ENCODE data around the gene SRRM1.
"Not testable (repeated sequence)": the region's sequence is repeated elsewhere in the genome, so short reads cannot be mapped to it uniquely, and the experiment has no call there.

The SRRM1 gene

DNA sequence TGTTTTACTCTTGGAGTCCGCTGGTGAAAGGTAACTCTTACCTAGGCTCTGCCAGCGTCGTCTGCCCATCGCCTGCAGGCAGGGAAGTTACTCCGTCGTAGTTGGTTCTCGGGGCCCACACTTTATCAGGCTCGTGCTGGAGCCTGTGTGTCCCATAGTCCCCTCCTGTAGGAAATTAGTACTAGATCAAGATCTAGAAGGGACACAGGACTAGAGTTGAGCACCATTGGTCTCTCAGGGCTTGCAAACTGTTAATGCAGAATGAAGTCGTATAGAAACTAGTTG is 940 bp downstream of the SRRM1 start:
- DNase-seq (ENCODE audit: low read depth in 2 of 2), result no peak

DNA sequence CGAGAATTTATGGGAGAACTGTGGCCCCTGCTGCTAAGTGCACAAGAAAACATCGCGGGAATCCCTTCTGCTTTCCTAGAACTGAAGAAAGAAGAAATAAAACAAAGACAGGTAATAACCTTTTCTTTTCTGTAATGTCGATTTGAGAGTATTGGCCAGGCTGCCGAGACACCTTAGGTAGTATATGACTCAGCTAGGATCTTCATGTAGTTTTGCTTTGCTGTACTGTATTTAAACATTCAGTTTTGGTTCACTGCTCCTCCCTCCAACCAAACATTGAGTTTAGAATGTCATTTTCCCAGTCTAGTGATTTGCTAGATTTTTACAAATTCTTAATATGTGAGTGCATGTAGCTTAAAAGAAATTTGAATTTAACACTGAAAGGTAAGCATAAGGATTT is 5.8 kb downstream of the SRRM1 start:
- DNase-seq (ENCODE audit: low read depth in 2 of 2), result no peak

DNA sequence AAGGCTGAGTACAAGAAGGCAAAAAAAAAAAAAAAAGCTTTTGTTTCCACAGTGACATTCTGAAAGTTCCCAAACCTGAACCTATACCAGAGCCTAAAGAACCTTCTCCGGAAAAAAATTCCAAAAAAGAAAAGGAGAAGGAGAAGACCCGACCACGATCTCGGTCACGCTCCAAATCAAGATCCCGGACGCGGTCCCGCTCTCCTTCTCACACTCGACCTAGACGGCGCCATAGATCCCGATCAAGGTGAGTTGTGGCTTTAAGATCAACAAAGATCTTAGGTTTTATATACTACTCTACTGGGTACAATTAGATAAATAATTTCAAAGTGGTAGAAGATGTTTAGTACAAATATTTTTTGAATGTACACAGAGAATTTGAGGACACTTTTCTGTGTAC is 9.3 kb downstream of the SRRM1 start:
- no peak for DNase-seq (ENCODE audit: low read depth in 2 of 2)

DNA sequence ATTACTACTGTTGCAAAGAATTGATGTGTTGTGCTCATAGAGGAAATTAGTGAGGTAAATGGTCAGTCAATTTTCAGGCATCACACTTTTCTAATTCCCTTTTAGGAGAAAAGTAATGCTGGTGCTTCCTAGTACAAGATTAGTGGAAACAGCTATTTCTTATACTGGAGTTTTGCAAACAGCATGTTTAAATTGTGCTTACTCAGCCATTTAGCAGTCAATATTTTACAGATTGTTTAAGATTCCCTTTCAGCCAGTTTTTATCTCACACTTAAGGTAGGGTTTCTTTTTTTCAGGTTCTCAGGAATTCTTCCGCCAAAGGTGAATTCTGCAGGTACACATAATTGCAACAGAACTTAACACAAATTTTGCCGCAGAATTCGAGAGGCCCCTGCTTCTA is 10.9 kb downstream of the SRRM1 start:
- DNase-seq (ENCODE audit: low read depth in 2 of 2), result no peak

DNA sequence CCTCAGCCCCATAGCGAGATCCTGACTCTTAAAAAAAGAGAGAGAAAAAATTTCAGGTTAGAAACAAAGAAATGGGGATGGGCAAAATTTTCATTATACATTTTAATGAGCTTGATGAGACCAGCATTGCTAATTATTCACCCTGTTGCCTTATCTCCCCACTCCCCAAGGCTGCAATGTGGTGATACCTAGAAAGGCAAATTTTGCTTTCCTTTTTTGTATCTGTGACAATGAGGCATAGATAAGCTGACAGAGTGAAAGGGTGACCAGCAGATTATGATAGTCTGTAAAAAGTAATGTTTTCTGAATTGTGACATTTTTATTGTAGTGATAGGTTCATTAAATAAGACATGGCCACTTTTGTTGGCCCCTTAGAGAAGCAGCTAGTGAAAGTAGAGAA is 12.9 kb downstream of the SRRM1 start:
- no peak for DNase-seq (ENCODE audit: low read depth in 2 of 2)

DNA sequence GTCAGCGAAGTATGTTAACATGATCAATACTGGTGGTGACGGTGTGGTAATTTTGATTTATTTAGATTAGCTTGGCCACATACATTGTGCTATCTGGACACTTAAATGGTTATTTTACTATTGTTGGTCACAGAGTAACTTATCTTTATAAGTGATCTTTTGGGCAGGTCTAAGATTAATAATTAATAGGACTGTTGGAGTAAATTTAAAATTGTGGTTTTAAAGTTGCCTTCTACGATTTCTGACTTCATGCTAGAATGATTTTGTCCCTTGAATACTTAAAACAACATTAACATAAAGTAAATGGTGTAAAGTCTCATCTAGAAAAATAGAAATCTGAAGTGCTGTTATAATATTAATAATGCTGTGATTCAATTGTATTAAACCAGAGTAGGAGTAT is 14.7 kb downstream of the SRRM1 start:
- no peak for DNase-seq (ENCODE audit: low read depth in 2 of 2)

DNA sequence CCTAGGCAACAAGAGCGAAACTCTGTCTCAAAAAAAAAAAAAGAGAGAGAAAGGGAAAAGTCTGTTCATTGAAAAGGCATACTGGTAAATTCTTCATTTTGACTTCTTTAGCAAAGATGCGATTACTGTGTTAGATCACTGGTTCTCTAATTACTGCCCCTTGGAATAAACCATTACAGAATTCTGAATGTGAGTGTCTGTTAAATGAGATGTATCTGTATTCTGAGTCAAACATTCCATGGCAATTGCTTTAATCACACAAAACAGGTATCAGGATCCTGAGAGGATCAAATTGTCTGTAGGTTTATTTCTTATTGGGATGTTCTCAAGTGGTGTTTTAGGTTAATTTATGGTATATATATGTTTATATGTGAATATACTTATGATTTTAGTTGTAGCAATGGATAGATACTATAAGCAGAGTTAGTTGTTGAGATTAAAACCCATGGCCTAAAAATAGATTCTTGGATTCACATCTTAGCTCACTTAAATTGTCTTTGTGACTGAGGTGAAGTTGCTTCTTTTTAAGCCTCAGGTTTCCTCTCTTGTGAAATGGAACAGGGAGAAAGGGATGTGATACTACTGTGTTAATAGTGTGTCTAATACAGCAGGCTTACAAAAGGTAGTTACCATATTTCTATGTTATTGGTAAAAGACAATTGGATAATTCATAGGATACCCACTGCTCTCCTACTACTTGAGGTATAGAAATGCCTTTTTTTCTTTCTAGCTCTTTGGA is 16.2 kb downstream of the SRRM1 start:
- DNase-seq (ENCODE audit: low read depth in 2 of 2), result no peak

DNA sequence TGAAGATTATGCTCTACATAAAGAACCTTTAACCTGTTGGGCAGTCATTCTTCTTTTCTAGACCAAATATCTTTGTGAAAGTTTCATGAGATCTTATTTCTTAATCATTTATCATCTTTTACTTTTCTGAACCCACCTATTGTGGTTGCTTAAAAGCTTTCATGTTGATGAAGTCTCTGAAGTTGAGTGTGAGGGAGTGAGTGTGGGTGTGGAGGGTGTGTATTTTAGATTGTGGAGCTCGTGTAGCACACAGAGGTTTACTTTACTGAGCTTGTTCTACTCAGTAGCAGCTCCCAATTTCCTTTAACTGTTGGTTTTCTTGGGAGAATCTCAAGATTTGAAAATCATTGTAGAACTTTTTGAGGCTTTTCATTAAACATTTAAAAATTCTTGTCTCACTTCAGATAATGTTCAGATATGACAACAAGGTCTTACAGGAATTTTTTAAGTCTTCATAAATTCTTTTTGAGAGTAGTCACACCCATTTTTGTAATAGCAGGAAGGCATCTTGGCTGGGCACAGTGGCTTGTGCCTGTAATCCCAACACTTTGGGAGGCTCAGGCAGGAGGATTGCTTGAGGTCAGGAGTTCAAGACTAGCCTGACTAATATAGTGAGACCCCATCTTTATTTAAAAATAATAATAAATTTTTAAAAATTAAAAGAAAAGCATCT is 17.0 kb downstream of the SRRM1 start:
- no peak for DNase-seq (ENCODE audit: low read depth in 2 of 2)

DNA sequence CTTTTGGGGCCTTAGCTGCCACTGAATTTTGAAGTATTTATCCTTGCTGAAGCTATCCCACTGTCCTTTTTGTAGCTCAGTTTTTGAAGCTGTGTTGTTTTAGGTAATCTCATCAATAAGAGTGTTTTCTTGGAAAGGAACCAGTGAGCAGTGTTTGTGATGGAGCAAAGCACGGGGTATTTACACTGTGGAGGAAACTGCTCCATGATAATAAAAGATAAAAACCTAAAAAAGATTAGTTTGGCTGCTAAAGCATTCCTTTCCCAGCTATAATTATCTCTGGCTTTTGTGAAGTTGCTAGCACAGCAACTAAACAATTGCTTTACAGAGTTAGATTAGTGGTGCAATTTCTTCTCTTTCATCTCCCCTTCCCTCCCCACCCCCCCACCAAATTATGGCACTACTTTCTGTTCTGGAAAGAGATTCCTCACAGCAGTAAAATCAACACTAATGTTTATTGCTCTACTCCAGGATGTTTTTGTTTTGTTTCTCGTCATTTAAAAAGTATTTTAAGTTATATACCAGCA is 21.5 kb downstream of the SRRM1 start:
- DNase-seq (ENCODE audit: low read depth in 2 of 2), result no peak

DNA sequence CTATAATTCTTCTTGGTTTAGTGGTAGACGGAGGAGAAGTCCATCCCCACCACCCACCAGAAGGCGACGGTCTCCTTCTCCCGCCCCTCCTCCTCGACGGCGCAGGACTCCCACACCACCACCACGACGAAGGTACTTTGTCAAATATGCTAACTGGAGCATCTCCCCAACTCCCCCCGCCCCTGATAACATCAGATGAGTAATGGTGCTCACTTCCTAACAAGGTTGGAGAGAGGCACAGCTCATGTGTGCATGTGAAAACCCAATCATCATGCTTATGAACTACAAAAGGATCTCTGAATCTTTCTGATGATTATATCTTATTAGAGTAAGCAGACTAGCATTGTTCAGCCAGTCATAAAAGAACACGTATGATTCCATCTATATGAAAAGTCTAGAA is 23.7 kb downstream of the SRRM1 start:
- no peak for DNase-seq (ENCODE audit: low read depth in 2 of 2)

DNA sequence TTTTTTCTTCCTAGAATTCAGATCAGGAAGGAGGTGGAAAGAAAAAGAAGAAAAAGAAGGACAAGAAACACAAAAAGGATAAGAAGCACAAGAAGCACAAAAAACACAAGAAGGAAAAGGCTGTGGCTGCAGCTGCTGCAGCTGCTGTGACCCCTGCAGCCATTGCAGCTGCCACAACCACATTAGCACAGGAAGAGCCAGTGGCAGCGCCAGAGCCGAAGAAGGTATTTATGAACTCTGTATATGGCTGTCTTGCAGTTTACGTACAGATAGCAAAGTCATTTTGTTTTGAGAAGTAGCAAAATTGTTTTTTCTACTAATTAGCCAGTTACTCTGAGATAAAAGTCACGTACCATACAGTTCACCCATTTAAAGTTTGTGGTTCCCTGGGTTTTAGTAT is 28.3 kb downstream of the SRRM1 start:
- not testable (repeated sequence) for DNase-seq (ENCODE audit: low read depth in 2 of 2)

DNA sequence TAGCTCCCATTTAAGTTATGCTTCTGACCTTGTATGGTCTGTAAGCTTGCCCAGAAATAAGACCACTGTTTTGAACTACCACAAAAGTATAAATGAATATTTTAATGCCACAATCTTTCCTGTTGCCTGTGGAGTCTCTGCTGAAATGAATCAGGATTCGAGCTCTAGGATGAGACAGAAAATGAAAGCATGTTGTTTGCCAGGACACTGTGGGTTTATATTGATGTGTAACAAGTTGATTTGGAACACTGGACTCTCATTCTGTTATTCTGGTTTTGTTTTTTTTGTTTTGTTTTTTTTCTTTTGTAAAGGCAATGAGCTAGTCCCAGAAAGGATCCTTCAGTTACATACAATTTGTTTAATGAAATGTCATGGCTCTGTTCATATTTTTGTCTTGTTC is 29.6 kb downstream of the SRRM1 start:
- not testable (repeated sequence) for DNase-seq (ENCODE audit: low read depth in 2 of 2)

DNA sequence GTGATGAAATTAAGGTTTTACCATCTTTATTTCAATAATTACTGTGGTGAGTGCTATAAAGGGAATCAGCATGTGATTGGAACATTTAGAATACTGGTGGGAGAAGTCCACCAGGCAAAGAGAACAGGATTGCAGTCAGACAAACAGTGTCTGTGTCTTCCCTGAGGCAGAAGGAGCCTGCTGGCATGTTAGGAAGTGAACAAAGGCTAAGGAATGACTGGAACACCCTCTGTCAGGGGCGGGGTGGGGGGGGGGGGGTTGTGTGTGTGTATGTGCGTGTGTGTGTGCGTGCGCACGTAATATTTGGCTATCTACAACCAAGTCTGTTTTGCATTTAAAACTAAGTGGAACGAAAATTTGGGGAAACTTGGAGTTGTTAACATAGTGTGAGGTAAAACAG is 30.2 kb downstream of the SRRM1 start:
- no peak for DNase-seq (ENCODE audit: low read depth in 2 of 2)

DNA sequence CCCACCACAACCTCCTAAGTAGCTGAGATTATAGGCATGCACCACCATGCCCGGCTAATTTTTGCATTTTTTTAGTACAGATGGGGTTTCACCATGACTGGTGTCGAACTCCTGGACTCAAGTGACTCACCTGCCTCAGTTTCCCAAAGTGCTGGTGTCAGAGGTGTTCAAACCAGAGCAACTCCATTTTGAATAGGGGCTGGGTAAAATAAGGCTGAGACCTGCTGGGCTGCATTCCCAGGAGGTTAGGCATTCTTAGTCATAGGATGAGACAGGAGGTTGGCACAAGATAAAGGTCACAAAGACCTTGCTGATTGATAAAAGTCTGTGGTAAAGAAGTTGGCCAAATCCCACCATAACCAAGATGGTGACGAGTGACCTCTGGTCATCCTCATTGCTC is 35.3 kb downstream of the SRRM1 start:
- DNase-seq (ENCODE audit: low read depth in 2 of 2), result not testable (repeated sequence)

DNA sequence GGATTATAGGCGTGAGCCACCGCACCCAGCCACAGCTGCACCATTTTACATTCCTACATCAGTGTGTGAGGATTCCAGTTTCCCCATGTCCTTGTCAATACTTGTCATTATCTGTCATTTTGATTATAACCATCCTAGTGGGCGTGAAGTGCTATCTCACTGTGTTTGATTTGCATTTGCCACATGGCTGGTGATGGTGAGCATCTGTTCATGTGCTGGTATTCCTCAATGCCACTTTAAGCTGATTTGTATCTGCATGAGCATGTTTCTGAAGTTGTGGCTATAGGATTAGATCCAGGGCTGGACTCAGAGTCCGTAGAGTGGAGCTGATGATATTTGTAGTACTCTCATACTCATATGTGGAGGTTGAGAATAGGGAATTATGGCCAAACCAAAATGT is 36.6 kb downstream of the SRRM1 start:
- no peak for DNase-seq (ENCODE audit: low read depth in 2 of 2)

DNA sequence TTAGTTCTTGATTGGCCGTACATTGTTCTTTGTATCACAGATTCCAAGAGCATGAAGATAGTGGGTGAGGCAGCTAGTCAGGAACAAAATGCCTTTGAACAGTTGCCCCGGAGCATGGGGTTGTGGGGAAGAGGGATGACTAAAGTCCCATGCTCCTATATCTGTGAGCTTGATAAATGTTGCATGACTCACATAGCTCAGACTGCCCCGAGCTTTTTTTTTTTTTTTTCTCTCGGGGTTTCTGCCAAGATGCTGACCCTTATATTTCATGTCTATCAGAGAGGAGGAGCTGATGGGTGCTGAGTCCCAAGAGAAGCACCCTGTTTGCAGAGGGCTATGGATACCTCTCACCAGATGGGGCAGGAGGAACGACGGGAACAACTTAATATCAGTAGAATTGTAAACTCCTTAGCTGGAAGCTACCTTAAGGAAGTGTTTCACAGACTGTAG is 40.6 kb downstream of the SRRM1 start:
- no peak for DNase-seq (ENCODE audit: low read depth in 2 of 2)

DNA sequence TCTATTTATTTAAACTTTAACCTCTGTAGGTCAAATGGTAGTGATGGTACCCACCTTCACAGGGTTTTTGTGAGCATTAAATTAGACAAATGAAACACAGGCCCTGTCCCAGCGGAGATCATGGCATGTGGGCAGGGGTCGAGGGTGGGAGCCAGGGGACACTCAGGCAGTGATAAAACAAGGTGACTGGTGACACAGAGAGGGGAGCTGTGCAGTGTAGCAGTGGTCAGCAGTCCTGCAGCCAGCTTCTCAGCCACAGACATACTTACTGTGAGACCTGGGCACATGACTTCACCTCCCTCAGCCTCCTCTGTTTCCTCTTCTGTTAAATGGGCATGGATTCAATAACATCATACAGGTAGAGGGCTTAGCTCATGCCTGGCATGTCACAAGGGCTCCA is 44.9 kb downstream of the SRRM1 start:
- DNase-seq (ENCODE audit: low read depth in 2 of 2), result no peak

DNA sequence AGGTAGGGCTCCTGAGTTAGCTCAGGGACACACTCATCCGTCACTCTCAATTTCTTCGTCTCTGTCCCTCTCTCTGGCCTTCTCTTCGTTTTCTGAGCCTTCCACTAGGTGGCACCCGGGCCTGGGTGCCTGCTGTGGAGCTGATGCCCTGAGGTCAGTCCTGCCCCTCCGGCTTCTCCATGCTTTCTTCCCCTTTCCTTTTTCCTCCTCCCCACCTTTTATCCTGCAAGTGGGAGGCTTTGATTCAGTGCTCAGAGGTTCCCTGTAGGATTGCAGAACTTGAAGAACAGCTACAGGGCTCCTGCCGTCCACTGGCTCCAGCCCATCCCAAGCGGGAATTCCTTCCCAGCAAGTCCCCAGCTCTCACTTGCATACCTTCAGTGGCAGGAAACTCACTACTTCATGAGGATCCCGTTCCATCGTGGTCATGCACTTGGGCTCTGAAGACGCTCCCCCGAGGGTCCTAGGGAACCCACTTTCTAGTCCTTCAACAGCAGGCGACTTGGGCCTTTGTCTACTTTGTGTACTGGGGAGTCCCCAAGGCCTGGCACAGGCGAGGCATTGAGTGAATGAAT is 45.6 kb downstream of the SRRM1 start:
- peak in 1 of 2 donors; percentile 12 for DNase-seq (ENCODE audit: low read depth in 2 of 2)

DNA sequence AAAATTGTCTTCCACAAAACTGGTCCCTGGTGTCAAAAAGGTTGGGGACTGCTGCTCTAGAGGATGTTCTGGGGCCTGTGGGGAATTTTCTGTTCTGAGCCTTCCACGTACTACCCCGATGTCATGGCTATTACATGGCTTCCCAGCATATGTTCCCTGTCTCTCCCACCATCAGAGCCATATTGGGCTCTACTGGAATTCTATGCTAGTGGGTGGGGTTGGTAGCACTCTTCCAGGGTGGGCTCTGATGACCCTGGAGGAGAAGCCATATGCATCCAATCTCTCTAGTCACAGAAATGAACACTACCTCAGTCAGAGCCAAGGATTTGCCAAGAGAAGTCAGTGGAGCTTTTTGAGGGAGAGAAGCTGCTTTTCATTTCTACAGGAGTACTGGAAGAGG is 47.9 kb downstream of the SRRM1 start:
- DNase-seq (ENCODE audit: low read depth in 2 of 2), result no peak

DNA sequence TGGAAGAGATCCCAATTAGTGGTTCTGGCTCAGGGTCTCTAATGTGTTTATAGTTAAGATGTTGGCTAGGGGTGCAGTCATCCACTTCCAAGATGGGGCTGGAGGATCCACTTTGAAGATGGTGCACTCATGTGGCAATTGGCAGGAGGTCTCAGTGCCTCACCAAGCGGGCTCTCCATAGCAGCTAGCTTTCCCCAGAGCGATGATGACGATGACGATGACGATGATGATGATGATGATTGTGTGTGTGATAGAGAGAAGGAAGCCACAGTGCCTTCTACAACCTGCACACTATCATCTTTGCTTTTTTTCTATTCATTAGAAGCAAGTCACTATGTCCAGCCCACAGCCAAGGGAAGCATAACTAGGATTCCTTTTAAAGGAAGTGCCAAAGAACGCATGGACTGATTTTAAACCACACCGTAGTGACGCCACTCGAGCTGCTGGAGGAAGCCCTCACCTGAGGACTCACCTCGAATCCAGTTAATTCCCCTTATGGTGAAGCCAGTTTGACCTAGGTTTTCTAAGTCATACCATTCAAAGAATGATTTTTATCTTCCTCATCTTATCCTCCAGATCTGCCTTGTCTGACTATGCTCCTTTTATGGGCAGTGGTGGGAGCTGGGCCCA is 49.4 kb downstream of the SRRM1 start:
- DNase-seq (ENCODE audit: low read depth in 2 of 2), result no peak

DNA sequence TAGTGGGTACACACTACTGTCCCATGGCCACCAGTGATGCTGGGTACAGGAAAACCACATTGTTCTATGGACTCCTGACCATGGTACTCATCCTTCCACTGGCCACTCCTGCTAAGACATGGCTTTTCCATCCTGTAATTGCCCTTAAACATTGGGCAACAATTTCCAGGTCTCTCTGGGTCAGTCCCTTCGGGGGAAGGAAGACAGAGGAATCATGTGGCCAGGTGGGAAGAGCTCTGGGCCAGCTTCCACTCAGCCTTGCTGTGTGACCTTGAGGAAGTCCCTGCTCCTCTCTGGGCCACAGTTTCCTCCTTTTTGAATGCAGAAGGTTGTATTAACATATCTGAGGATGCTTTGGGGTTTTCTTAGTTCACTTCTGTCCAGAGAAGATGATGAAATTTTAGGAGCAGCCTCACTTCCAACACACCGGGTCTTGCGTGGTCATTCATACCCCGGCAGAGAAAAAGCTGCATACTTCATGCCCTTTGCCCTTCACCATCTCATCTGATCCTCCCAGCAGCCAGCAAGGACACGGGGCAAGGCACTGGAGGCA is 50.8 kb downstream of the SRRM1 start:
- no peak for DNase-seq (ENCODE audit: low read depth in 2 of 2)

DNA sequence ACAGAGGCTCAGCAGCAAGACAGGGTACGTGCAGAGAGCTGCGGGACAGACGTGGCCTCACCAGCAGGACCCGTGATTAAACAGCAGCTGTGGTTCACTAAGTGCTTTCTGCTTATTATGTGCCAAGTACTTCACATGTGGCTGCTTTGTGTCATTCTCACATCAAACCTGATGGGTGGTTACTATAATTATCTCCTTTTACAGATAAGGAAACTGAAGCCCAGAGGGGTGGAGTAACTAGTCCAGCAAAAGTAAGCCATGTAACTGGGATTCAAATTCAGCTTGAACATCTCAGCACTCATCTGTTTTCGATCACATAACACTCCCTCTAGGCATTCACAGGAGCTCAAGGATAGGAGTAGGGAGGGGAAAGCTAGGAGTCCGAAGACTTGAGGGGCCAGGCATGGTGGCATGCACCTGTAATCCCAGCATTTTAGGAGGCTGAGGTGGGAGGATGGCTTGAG is 51.3 kb downstream of the SRRM1 start:
- DNase-seq (ENCODE audit: low read depth in 2 of 2), result no peak

All from stimulated activated CD8-positive, alpha-beta memory T cell treated with anti-CD3 and anti-CD28 coated beads, Interleukin-15, amount 100 ng/mL, for 4 hours (primary cell).